HG03442 (cell line): Measurements from ENCODE around the gene DPYSL3.
"Not testable (repeated sequence)": the region's sequence is repeated elsewhere in the genome, so short reads cannot be mapped to it uniquely, and the experiment has no call there.

Experiments used
- ATAC-seq: cut with Tn5 transposase; IDR thresholded peaks from one replicate; pipeline ENCODE4 v1.9.1; 2021; ENCODE audit warnings: mild to moderate bottlenecking, moderate library complexity; ENCODE audit not compliant: unreplicated experiment

The DPYSL3 gene

DNA sequence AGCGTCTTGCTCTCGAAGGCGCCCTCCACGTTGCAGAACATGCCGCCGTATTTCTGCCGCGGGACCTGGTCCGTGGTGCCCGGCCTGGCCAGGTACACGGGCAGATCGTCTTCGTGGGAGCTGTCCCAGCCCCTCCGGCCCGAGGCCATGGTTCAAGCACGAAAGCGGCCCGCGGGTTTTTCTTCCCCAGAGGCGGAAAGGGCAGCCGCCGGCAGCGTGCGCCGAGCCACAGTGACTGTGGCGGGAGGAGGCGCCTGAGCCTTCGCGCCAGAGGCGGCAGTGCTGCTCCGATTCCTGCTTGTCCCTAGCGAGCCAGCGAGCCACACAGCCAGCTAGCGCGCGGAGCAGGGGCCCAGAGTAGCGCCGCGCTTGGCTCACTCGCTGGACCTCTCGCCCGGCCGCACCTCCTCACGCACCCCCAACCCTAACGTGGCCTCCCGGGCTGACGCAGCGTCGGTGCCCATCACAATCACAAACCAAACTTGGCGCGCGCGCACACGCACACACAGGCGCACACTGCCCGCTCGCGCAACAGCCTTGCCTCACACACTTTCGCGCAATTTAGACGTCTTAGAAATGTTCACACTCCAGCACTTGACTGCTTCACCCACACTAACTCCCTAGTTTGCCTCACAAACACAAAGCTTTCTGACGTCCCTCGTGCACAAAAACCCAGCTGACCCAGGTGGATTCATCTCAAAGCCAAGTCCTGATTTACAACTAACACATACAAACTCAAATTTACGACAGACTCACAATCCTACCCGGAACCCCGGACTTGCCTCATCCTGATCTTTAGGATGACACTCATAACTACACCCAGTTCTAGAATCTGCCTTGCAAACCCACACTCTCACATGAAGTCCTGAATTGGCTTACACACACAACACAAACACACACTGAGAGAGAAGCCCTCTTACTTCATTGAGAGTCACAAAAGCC, at the start of gene DPYSL3:
TSS of gene DPYSL3 (minus strand) at position 359 of the 942 bp plus-strand sequence. CDS start at position 149, 210 bp downstream.
- ATAC-seq = peak; percentile 53

DNA sequence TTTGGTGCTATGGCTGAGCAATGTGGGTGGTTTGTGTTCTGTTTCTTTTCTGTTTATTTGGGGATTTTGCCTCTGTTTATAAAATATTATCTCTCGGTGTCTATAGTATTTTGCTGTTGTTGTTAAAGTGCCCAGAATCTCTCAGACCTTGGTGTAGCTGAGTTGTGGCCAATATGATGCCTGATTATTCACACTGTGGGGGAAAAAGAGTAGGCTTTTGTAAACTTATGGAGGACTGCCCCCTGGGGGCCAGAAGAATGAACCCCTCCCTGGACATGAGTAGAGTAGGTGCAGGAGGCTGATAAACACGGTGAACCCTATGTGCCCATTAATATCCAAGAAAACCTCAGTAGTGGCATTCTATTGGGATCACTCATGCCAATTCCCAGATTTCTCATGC, 49.0 kb upstream of the DPYSL3 start:
- peak; percentile 85 for ATAC-seq

DNA sequence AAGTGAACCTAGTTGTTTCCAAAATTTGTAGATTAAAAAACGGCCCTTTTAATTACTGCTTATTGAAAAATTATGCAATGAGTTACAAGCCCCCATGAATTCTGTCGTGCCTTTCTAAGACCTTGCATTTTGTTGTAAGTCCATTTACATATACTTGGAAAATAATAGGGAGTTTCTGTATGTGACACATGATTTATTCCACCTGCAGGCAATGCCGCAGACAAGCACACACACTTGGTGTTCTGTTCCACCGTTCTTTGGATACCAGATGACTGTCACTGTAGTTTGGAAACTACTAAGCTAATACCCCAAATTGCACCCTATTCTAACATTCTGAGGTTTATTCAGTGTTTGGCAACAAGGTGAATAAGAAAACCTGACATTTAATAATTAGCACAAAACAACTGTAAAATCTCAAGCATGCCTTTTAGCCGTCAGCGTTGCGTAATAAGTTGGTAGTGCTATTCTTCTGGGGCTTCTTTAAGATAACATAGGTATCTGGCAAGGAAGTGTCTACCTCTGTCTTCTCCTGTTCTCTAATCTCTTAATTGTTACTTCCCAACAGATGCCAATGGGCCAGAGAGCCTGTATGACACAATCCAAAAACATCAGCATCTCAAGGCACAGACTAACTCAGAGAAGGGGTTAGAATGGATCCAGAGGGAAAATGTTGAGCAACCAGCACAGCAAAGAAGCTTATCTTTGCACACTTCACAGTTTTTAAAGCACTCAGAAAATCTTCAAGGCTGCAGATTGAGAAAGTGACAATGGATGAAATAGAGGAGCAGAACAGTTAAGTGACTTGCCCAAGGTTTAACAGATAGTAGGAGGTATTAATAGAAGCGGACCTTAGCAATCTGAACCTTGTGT, 48.2 kb upstream of the DPYSL3 start:
- no peak for ATAC-seq

DNA sequence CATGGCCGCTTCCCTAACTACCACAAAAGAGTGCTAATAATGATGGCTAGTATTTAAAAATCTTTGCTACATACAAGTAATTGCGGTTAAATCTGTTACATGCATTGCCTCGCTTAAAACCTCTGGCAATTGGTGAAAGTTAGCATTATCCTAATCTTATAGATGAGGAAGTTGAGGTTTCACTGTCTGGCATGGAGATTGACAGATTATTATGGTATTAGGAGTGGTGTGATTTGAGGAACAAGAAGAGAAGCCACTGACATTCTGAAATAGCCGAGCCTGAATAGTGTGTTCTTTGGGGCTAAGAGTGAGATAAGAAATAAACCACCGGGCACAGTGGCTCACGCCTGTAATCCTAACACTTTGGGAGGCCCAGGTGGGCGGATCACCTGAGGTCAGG, 45.3 kb upstream of the DPYSL3 start:
- no peak for ATAC-seq

DNA sequence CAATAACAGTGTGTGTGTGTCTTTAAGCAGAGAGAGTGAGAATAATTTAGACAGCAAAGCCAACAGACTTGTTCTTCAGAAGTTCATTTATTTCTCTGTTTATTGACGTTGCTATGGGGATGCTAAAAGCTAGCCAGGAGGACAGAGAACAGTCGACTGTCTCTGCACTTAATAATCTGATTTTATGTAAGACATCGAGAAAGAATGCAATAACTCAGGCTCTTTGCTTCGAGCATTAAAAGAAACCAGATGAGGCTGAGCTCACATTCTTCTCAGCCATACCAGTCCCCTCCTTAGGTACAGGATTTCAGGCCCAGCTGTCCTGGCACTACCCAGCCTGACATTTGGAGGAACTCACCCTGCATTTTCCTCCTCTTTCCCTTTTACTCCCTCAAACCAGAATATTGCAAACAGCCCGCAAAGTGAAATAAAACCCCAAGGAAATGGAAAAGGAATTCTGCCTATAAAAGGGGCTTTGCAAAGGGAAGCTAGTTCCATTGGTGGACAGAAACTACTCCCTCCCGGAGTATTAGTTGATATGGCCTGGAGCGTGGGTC, 44.5 kb upstream of the DPYSL3 start:
- ATAC-seq = no peak

DNA sequence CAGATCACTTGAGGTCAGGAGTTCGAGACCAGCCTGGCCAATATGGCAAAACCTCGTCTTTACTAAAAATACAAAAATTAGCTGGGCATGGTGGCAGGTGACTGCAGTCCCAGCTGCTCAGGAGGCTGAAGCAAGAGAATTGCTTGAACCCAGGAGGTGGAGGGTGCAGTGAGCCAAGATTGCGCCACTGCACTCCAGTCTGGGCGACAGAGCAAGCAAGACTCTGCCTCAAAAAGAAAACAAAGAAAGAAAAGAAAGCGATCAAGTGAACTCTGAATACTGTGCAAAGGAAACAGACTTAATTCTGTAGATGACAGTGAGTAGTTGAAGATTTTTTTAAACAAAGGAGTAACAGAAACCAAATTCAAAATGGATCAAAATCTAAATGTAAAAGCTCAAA, 43.9 kb upstream of the DPYSL3 start:
- not testable (repeated sequence) for ATAC-seq

DNA sequence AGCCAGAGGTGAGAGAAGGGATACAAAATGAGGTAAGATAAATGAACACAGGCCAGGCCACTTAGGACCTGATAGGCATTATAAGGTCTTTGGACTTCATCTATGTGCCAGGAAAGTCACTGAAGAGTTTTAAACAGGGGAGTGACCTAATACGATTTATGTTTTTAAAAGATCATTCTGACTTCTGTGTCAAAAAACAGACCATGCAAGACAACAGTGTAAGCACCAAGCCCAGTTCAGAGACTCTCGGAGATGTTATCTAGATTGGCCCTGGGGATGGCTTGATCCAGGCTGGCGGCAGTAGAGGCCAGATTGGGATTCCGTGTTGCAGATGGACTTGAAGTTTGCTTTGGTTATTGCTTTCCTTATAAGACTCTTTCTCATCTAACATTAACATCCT, 43.0 kb upstream of the DPYSL3 start:
- no peak for ATAC-seq

DNA sequence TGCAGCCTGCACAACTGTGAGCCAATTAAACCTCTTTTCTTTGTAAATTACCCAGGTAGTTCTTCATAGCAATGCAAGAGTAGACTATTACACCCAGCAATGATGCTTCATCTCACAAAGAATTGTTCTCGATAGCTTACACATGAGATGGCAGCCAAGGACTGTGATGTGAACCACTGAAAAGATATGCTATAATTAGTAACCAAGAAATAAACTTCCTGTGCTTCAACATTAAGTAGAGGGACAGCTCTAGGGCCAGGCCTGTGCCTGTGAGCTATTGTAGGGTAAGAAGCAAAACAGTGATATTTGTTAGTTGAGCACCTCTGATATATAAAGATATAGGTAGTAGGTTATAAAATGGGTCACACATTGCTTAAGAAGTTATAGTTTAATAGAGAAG, 41.8 kb upstream of the DPYSL3 start:
- no peak for ATAC-seq

DNA sequence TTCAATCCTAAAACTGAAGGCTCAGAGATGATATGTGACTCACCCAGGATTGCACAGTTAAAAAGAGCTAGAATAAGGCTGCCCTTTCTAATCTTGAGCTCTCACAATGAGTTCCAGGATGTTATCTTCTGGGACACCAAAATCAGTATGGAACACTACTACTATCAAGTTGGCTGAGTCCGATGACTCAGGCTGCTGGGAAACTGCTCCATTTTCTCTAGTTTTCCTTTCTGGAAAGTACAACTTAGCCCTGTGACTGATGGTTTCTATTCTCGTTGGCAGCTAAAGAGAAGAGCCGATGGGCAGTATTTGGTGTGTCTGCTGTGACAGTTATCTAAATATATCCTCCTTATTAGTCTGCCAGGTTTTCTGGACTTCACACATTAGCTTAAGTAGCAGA, 37.9 kb upstream of the DPYSL3 start:
- no peak for ATAC-seq

DNA sequence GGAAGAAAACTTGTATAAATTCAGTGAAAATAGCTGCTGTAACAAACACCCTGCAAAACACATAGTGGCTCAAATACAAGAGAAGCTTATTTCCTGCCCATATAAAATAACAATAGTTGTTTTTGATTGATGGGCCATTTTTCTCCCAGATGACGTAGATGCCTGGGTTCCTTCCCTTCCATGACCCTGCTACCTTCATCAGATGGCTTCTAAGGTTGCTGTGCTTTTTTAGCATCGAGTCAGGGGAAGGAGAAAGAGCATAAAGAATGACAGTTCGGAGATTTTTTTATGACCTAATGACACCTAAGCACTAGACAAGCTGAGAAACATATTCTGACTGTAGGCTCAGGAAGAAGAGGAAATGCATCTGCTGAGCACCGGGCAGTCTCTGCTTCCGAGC, 34.7 kb upstream of the DPYSL3 start:
- no peak for ATAC-seq

DNA sequence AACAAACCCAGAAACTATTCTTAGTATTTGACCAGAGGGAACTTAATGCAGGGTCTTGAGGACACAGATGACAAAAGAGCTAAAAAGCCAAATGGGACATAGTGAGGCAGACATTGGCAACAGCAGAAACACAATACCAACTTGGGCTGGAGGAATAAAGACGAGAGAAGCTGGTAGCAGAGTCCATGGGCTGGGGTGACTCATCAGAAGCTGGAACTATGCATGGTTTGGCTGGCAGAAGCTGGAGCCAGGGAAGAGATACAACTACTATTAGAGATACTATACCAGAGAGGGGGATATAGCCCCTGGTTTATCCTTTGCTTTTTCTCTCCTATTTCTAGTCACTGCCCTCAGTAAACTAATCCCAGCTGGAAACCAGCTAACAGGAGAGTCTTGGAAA, 29.2 kb upstream of the DPYSL3 start:
- ATAC-seq = no peak

DNA sequence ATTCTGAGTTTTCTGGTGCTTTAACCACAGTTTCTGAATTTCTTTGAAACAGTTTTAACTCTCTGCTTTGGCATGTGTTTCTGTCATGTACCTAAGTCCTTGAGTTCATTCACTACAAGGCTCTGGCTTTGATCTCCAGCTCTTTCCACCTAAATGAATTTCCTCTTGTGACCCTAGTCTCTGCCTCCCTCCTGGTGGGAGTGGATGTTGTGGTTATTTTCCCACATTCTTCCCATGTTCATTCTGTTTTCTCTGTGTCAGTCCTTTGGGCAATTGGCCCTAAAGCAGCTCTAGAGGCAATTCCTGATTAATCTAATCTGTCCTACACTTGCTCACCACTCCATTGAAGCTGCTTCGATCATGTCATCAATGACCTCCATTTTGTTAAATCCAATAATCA, 28.4 kb upstream of the DPYSL3 start:
- ATAC-seq = no peak

DNA sequence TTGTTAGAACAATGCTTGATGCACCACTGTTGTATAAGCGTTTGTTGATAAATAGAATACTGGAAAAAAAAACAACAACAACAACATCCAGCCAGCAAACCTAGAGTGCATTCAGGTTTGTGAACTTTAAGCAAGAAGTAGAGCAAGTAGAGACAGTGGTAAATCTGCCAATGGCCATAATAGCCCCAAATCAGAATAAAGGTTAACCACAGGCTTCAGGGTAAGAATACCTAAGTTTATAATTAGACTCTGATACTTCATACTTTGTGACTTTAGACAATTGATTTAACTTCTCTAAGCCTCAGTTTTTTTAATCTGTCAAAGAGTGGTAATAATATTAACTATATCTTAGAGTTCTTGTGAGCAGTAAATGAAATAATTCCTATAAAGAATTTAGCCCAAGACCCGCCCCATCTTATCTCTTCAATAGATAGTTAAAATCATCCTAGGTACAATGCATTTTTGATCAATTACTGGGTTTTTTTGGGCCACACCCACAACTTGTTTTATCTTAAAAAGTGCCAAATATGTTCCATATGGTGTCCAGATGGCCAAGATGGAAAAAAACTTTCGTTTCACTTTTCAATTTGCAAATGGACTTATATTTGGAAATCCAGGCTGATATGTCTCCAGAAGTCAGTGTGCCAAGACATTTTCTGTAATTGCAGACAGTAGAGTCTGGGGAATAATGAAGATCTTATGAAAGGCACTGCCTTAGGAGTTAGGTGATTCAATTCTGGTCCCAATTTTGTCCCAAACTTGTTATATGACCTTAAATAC, 24.5 kb upstream of the DPYSL3 start:
- ATAC-seq = no peak

DNA sequence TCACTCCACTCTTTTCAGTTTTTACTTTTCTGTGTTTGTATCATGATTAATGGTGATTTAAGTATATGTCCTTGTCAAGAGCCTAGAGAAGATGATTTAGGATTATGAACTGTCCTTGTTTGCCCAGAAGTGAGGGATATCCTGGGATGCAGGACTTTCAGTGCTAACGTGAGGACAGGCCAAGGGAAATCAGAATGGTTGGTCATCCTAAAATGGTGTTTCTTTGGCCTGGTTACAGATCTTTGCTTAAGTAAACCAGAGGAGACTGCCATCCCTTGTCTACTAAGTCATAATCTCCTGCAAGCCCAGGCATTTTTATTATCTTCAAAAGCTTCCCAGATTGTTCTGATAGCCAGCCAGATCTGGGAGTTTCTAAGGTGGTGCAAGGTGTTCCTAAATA, 22.3 kb upstream of the DPYSL3 start:
- ATAC-seq = no peak

DNA sequence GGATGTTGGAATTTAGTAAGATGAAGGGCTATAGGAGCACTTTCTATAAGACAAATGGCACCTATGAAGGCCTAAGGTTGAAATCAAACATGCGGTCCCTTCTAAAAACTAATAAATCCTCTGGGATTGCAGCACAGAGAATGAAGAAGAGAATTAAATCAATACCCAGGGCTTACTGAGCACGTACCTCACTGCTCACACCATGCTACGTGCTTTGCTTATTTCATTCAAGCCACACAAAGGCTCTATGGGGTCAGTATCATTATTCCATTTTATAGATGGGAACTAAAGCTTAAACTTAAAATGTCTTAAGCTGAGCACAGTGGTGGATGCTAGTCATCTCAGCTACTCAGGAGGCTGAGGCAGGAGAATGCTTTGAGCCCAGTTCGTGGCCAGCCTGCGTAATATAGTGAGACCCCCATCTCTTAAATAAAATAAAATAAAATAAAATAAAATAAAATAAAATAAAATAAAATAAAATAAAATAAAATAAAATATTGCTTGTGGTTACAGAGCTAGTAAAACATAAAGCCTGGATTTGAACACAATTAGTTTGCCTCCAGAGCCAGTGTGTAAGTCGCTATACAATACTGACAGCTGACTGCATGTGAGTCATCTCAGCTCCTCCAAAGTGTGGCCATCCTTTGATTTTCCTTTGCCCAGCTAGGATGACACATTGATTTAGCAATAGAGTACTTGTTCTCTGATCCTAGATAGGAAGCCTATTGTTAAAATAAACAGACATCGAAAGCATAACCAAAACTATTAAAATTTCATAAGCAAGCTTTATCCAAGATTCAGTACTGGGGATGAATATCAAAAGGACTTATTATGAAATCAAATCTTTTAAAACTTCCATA, 20.9 kb upstream of the DPYSL3 start:
- no peak for ATAC-seq

DNA sequence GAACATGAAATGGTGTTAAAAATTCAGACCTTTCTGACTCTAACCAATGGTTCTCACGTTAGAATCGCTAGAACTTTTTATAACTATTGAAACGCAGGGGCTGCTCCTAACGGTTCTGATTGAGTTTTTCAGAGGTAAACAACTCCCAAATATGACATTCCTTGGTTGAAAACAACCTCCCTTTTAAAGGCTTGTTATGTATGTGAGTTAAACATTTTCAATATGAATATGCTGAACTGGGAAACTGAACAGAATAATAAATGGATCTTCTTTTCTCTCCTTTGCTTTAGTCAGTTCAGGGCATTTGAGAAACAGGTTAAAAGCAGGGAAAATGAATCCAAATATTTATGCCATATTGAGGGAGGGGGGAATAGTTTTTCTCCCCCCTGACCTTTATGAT, 13.2 kb upstream of the DPYSL3 start:
- no peak for ATAC-seq

DNA sequence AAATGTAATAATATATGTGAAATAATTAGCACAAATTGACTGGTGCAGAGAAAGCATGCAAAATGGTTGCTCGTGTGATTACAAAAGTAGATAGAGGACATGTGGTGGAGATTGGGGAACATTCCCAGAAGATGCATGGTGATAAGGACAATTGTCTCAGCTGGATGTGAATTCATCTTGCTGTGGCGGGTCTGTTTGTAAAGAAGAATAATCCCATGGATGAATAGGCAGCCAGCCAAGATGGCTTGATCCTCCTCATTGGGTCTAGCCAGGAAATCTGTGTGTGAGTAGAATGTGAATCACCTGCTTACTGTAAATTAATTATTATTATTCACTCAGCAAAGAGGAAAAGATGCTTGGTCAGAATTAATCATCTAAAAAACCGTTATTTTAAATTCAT, 12.6 kb upstream of the DPYSL3 start:
- no peak for ATAC-seq

DNA sequence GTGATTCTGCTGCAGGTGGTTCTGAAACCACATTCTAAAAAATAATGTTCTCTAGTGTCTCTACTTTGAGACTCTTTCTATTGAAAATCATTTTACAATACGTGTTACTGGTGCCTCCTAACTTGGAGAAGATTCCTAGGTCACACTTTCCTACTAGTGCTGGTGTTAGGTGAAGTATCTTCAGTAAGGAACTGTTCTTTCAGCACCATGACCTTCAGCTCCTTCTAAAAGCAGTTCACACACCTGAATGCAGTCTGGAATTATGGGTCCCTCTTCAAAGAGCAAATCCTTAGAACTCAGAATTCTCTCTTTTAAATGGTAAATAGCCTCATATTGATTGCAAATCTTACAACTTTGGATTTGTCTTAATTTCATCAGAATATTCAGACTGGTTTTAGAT, 10.6 kb upstream of the DPYSL3 start:
- no peak for ATAC-seq

DNA sequence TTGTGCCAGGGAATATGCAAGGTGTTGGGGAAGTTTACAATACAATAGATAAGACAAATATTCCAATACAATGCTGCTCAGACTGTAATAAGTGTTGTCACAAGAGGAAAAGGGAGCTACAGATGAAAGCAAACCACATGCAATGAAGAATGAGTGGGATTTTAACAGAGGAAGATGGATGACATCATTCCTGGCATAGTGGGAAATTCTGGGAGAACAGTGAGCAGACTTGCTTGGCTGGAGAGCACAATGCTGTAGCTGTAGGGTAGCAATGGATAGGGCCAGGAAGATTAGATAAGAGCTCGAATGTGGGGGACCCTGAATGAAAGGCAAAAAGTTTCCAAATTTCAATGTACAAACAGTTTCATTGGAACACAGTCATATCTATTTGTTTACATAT, 9.5 kb upstream of the DPYSL3 start:
- ATAC-seq = no peak

DNA sequence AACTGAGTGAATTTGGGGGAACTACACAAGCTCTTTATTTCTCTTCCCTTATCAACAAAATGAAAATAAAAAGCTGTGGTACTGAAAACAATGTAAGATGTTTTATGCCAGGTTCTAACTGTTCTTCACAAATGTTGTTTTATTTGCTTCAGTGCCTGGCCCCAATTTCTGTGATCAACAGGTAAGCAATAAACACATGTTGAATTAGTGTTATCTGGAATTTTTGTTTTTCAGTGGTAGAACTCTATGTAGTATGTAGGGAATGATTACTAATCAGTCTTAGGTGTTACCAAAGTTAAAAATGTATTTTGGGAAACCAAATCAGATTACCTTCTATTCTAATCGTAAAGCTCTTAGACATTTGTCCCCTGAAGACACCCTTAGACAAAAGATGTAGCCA, 7.5 kb upstream of the DPYSL3 start:
- no peak for ATAC-seq
